HUES64 (cell line): ENCODE data around the gene HEATR3.

Experiments used
- H3K27ac ChIP-seq: 2 replicates; pipeline ENCODE4 v1.7.0; 2013; ENCODE audit warnings: low read depth, low read length, inconsistent platforms
- H3K27me3 ChIP-seq: 2 replicates; pipeline ENCODE4 v1.6.1; 2013; ENCODE audit warnings: mild to moderate bottlenecking, low read length; ENCODE audit not compliant: insufficient read depth
- H3K36me3 ChIP-seq: 2 replicates; pipeline ENCODE4 v1.6.1; 2013; ENCODE audit warnings: mild to moderate bottlenecking, low read length; ENCODE audit not compliant: insufficient read depth
- H3K4me1 ChIP-seq: 2 replicates; pipeline ENCODE4 v1.6.1; 2013; ENCODE audit warnings: mild to moderate bottlenecking, low read length, moderate library complexity; ENCODE audit not compliant: insufficient read depth
- H3K4me3 ChIP-seq: 2 replicates; pipeline ENCODE4 v1.5.1; 2013; ENCODE audit warnings: mild to moderate bottlenecking, low read length, moderate library complexity
- H3K9ac ChIP-seq: 2 replicates; pipeline ENCODE4 v1.6.1; 2013; ENCODE audit warnings: mild to moderate bottlenecking, low read depth, low read length
- H3K9me3 ChIP-seq: 2 replicates; pipeline ENCODE4 v1.6.1; 2013; ENCODE audit warnings: low read depth, low read length; ENCODE audit not compliant: insufficient read depth
- WGBS: fragments of 150-250, 120-280 bp; methylation state at CpG from one replicate; pipeline ENCODE4 v1.1.7; 2013; ENCODE audit warnings: missing lambda C conversion rate; 5-methylcytosine and 5-hydroxymethylcytosine counted together

Gene HEATR3

DNA sequence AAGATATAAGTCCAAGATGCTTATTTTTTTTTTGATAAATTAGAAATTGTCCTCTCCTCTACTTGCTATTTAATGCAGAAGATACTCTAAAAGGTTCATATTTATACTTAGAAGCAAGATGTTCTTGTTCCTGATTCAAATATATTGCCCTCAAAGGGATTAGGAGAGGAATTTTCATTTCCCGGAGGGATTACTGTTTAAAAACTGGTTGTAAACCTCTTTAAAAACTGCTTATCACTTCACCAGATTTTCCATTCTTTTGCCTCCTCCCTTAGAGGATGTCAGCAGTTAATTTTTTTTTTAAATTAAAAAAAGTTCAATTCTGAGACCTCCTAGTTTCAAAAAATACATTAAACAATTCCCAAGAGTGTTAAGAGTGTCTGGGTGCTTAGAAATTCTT lies 90.2 kb downstream of the HEATR3 start:
- peak overlapping the region; percentile 79 for H3K4me3 ChIP-seq
- H3K4me1 ChIP-seq, result peaks cover 14% of the 10 kb centered on the region
- no peaks in the 10 kb centered on the region for H3K36me3 ChIP-seq
- no CpG with 5 or more reads among the region's 1 CpG for WGBS
- H3K9me3 ChIP-seq, result no peaks in the 10 kb centered on the region
- H3K9ac ChIP-seq, result no peak overlapping the region
- H3K27me3 ChIP-seq, result peaks cover 6% of the 10 kb centered on the region; the same call in 1 of the 2 replicates
- no peak overlapping the region for H3K27ac ChIP-seq
